ENCODE data around the gene CAT. TPM values are rescaled to one million over a fixed set of nuclear protein-coding genes. Genes with fewer than 3 reads are reported as not detected.

CAT gene
- total RNA-seq, 2 donors from 2014 or later: 88.4 to 92.3 TPM

DNA sequence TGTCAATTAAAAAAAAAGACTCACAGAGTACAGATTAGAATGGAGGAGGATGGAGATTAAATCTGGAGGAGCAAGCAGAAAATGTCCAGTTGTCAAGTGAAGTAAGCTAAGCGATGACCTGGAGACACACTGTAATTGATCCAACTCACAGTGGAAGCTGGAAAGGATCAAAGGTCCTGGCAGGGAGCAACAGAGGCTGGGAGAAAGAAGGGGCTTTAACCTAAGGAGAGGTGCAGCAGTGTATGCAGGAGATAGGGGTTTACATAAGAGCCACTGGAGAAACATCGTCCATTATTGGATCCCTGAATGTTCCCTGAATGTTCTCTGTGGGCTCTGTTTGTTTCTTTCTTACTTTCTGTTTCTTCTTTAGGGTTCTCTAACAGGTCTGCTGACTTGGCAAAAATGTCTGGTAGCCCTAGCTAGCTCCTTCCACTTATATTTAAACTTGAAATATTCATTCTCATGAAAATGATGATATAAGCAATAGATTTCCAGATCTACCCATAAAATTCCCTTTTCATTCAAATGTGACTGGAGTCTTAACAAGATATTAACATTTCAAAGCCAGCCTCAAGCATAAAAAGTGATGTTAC lies 30.1 kb upstream of the CAT start:
- Histone ChIP-seq H3K4me3 (no peak overlapping the region), H3K27me3 (no peaks in the 10 kb centered on the region), H3K36me3 (no peaks in the 10 kb centered on the region), H3K9ac (ENCODE audit: low read depth in 2 of 2, low read length in 2 of 2) (no peak overlapping the region), H3K27ac (no peak overlapping the region), H3K9me3 (no peaks in the 10 kb centered on the region), H3K4me1 (no peaks in the 10 kb centered on the region)
- DNase-seq: no peak
- TF ChIP-seq, protein P1, sequence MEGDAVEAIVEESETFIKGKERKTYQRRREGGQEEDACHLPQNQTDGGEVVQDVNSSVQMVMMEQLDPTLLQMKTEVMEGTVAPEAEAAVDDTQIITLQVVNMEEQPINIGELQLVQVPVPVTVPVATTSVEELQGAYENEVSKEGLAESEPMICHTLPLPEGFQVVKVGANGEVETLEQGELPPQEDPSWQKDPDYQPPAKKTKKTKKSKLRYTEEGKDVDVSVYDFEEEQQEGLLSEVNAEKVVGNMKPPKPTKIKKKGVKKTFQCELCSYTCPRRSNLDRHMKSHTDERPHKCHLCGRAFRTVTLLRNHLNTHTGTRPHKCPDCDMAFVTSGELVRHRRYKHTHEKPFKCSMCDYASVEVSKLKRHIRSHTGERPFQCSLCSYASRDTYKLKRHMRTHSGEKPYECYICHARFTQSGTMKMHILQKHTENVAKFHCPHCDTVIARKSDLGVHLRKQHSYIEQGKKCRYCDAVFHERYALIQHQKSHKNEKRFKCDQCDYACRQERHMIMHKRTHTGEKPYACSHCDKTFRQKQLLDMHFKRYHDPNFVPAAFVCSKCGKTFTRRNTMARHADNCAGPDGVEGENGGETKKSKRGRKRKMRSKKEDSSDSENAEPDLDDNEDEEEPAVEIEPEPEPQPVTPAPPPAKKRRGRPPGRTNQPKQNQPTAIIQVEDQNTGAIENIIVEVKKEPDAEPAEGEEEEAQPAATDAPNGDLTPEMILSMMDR (IDR thresholded peaks at IDR 0.05): no peak
- intact Hi-C loops (cut with DNase I): no loop called here

DNA sequence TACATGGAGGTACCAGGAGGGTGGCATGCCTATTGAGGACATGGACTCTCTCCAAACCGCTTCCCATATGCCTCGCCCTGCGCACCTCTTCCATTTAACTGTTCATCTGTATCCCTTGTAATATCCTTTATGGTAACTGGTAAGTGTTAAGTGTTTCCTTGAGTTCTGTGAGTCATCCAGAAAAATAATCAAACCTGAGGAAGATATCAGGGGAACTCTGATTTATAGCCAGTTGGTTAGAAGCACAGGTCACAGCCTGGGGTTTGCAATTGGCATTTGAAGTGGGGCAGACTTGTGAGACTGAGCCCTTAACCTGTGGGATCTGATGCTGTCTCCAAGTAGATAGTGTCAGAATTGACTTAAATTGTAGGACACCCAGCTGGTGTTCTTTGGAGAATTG lies 27.6 kb upstream of the CAT start:
- H3K27me3 ChIP-seq: no peaks in the 10 kb centered on the region
- DNase-seq: no peak
- H3K9me3 ChIP-seq: no peaks in the 10 kb centered on the region
- intact Hi-C loops (cut with DNase I): no loop called here
- H3K4me1 ChIP-seq: no peaks in the 10 kb centered on the region
- H3K36me3 ChIP-seq: no peaks in the 10 kb centered on the region
- no peak overlapping the region for H3K27ac ChIP-seq
- H3K4me3 ChIP-seq: no peak overlapping the region
- H3K9ac ChIP-seq (ENCODE audit: low read depth in 2 of 2, low read length in 2 of 2): no peak overlapping the region
- TF ChIP-seq, protein P1 (IDR thresholded peaks at IDR 0.05): no peak

DNA sequence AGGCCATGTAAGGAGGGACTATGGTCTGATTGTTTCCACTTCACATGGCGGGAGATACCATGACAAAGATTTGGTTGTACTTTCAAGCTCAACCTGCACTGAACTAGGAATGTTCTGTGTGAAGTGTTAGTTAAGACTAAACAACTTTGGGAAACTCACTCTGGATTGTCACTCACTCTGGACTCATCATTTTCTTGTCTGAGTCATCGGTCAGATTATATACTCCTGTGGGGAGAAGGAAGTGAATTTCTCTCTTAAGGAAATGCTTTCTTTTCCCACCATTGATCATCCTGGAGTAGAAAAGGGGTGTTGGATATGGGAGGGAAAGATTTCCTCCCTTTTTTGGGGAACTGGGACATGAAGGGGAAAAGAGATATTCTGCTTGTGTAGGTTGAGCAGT lies 26.9 kb upstream of the CAT start:
- H3K4me1 ChIP-seq: no peaks in the 10 kb centered on the region
- H3K27ac ChIP-seq: no peak overlapping the region
- intact Hi-C loops (cut with DNase I): no loop called here
- H3K4me3 ChIP-seq: no peak overlapping the region
- H3K9me3 ChIP-seq: no peaks in the 10 kb centered on the region
- no peaks in the 10 kb centered on the region for H3K36me3 ChIP-seq
- no peak overlapping the region for H3K9ac ChIP-seq (ENCODE audit: low read depth in 2 of 2, low read length in 2 of 2)
- no peak for DNase-seq
- TF ChIP-seq, protein P1 (IDR thresholded peaks at IDR 0.05): no peak
- no peaks in the 10 kb centered on the region for H3K27me3 ChIP-seq

DNA sequence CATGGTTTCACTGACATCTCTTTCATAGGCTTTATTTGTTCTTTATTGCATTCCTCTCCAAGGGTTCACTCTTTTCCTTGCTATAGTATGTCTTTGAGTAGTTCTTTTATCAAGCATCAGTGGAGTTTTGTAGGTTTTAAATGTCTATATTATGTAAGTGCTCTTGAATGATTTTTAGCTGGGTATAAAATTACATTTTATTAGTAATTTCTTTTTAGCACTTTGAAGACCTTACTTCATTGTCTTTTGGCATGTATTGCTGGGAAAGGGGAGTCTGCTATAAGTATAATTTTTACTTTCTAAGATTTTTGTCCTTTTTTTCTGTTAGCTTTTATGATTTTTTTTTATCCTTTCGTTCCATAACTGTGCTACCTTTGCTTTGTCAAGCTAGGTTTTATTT lies 25.5 kb upstream of the CAT start:
- no peak for DNase-seq
- H3K4me3 ChIP-seq: no peak overlapping the region
- intact Hi-C loops (cut with DNase I): no loop called here
- H3K36me3 ChIP-seq: no peaks in the 10 kb centered on the region
- H3K9ac ChIP-seq (ENCODE audit: low read depth in 2 of 2, low read length in 2 of 2): no peak overlapping the region
- H3K4me1 ChIP-seq: no peaks in the 10 kb centered on the region
- H3K27ac ChIP-seq: no peak overlapping the region
- TF ChIP-seq, protein P1 (IDR thresholded peaks at IDR 0.05): no peak
- no peaks in the 10 kb centered on the region for H3K27me3 ChIP-seq
- H3K9me3 ChIP-seq: no peaks in the 10 kb centered on the region

DNA sequence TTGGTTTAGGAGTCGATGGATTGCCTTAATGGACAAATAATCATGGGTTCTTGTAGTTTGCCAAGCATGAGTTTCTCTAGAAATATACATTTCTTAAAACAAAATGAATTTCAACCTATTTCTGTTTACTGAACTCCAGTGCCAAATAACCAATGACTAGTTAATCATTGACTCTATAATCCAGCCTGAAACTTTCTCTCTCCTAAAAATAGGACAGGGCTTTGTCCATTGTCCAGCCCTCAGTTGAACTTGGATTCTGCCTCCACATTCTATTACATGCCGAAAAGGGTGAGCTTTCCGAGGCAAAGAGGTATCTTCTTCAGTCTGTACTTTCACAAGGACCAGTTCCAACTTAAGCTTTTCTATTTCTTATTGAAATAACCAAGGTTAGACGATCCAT lies 23.2 kb upstream of the CAT start:
- TF ChIP-seq, protein P1 (IDR thresholded peaks at IDR 0.05): no peak
- no peak for DNase-seq
- Histone ChIP-seq H3K36me3 (no peaks in the 10 kb centered on the region), H3K27ac (no peak overlapping the region), H3K9ac (ENCODE audit: low read depth in 2 of 2, low read length in 2 of 2) (no peak overlapping the region), H3K27me3 (no peaks in the 10 kb centered on the region), H3K4me1 (no peaks in the 10 kb centered on the region), H3K4me3 (no peak overlapping the region), H3K9me3 (no peaks in the 10 kb centered on the region)
- intact Hi-C loops (cut with DNase I): no loop called here
